ENCODE data around the gene SMCP. TPM values are rescaled to one million over a fixed set of nuclear protein-coding genes. Genes with fewer than 3 reads are reported as not detected.

The SMCP gene
- total RNA-seq, 1 donor from 2014 or later = not detected

Other genes starting within 250 kb of the SMCP start
- not detected for gene LCE2D, start 214.9 kb upstream of the SMCP start, total RNA-seq
- gene LCE2C, start 203.0 kb upstream of the SMCP start, total RNA-seq = not detected
- gene LCE2B, start 192.2 kb upstream of the SMCP start, total RNA-seq = not detected
- gene LCE2A, start 180.0 kb upstream of the SMCP start, total RNA-seq = not detected
- not detected for gene LCE4A, start 170.2 kb upstream of the SMCP start, total RNA-seq
- gene KPRP, start 120.3 kb upstream of the SMCP start, total RNA-seq = not detected
- gene LCE1F, start 103.2 kb upstream of the SMCP start, total RNA-seq = not detected
- not detected for gene LCE1E, start 92.1 kb upstream of the SMCP start, total RNA-seq
- gene LCE1D, start 81.6 kb upstream of the SMCP start, total RNA-seq = not detected
- gene LCE1C, start 71.7 kb upstream of the SMCP start, total RNA-seq = not detected
- not detected for gene LCE1B, start 66.4 kb upstream of the SMCP start, total RNA-seq
- not detected for gene LCE1A, start 50.8 kb upstream of the SMCP start, total RNA-seq
- not detected for gene LCE6A, start 35.5 kb upstream of the SMCP start, total RNA-seq
- not detected for gene LCE7A, start 18.3 kb upstream of the SMCP start, total RNA-seq
- not detected for gene IVL, start 30.2 kb downstream of the SMCP start, total RNA-seq
- not detected for gene SPRR5, start 68.9 kb downstream of the SMCP start, total RNA-seq
- not detected for gene SPRR4, start 92.3 kb downstream of the SMCP start, total RNA-seq
- not detected for gene SPRR1A, start 105.8 kb downstream of the SMCP start, total RNA-seq
- gene SPRR3, start 123.4 kb downstream of the SMCP start, total RNA-seq = 42.5 TPM
- gene SPRR1B, start 152.9 kb downstream of the SMCP start, total RNA-seq = not detected
- gene SPRR2D, start 162.8 kb downstream of the SMCP start, total RNA-seq = not detected
- not detected for gene SPRR2A, start 179.2 kb downstream of the SMCP start, total RNA-seq
- gene SPRR2B, start 193.3 kb downstream of the SMCP start, total RNA-seq = not detected
- not detected for gene SPRR2E, start 216.2 kb downstream of the SMCP start, total RNA-seq
- not detected for gene SPRR2F, start 235.2 kb downstream of the SMCP start, total RNA-seq

Measured in mucosa of gallbladder (tissue), 1 donor.